CD4-positive, CD25-positive, alpha-beta regulatory T cell (primary cell): ENCODE measurements around the gene STX18. TPM values are rescaled to one million over a fixed set of nuclear protein-coding genes. Genes with fewer than 3 reads are reported as not detected.

Source experiments
- ATAC-seq, 2 donors: fragments of 150-1000 bp; cut with Tn5 transposase; one replicate each; pipeline ENCODE4 v1.10.0; 2021; ENCODE audit warnings: low read depth in 2 of 2, moderate number of reproducible peaks in 2 of 2, moderate library complexity in 1 of 2
- DNase-seq, 3 donors: peaks; one replicate each; pipeline versions ENCODE4 v3.0.0 to v3.0.0-alpha.2; 2012 to 2022; ENCODE audit warnings: mixed read lengths in 1 of 3
- H3K27ac ChIP-seq: one replicate; pipeline ENCODE4 v1.7.0; 2013; ENCODE audit warnings: mild to moderate bottlenecking, low read length; ENCODE audit not compliant: insufficient read depth, poor library complexity, severe bottlenecking
- H3K27me3 ChIP-seq: one replicate; pipeline ENCODE4 v1.7.0; 2013; ENCODE audit warnings: low read length; ENCODE audit not compliant: control insufficient read depth, insufficient read depth
- H3K36me3 ChIP-seq: one replicate; pipeline ENCODE4 v1.7.0; 2013; ENCODE audit warnings: mild to moderate bottlenecking, low read length, moderate library complexity; ENCODE audit not compliant: control insufficient read depth, insufficient read depth
- H3K4me1 ChIP-seq: 2 replicates; pipeline ENCODE4 v1.7.0; 2013; ENCODE audit warnings: mild to moderate bottlenecking, low read length; ENCODE audit not compliant: insufficient read depth, control insufficient read depth, poor library complexity, severe bottlenecking
- H3K4me3 ChIP-seq: one replicate; pipeline ENCODE4 v1.7.0; 2013; ENCODE audit warnings: low read depth, mild to moderate bottlenecking, low read length, moderate library complexity
- H3K9me3 ChIP-seq, 2 experiments: 1 replicate in 1 of 2; 2 replicates in 1 of 2; pipeline ENCODE4 v1.7.0; 2013; ENCODE audit warnings: low read length in 2 of 2, mild to moderate bottlenecking in 1 of 2, moderate library complexity in 1 of 2; ENCODE audit not compliant: control insufficient read depth in 2 of 2
- H3K27ac Mint-ChIP-seq, 3 donors: one replicate each; pipeline ENCODE4 v1.8.0; 2020 to 2022; ENCODE audit warnings: mild to moderate bottlenecking in 3 of 3, mixed read lengths in 3 of 3, moderate library complexity in 2 of 3
- H3K27me3 Mint-ChIP-seq: one replicate; pipeline ENCODE4 v1.8.0; 2022; ENCODE audit warnings: mild to moderate bottlenecking, mixed read lengths
- H3K36me3 Mint-ChIP-seq: one replicate; pipeline ENCODE4 v1.8.0; 2020; ENCODE audit warnings: mixed read lengths
- H3K4me1 Mint-ChIP-seq, 4 donors: one replicate each; pipeline ENCODE4 v1.8.0; 2020 to 2022; ENCODE audit warnings: mixed read lengths in 4 of 4, mild to moderate bottlenecking in 1 of 4
- H3K4me3 Mint-ChIP-seq, 4 donors: one replicate each; pipeline ENCODE4 v1.8.0; 2020 to 2022; ENCODE audit warnings: mild to moderate bottlenecking in 4 of 4, mixed read lengths in 4 of 4, moderate library complexity in 3 of 4
- H3K9me3 Mint-ChIP-seq, 7 donors: one replicate each; pipeline ENCODE4 v1.8.0; 2020 to 2022; ENCODE audit warnings: mixed read lengths in 7 of 7, mild to moderate bottlenecking in 3 of 7, moderate library complexity in 2 of 7
- polyA plus RNA-seq, 4 donors: library from polyadenylated mRNA; unstranded; fragments of 300-500 nt; fragmentation: Illumina TruSeq; gene quantifications; one replicate each; pipeline ENCODE4 v1.2.3, GENCODE V29; 2021
- total RNA-seq: library from RNA; stranded (reverse); gene quantifications from one replicate; pipeline ENCODE4 v1.2.3, GENCODE V29; 2022

STX18 gene
- total and polyA plus RNA-seq, 5 donors from 2014 or later: 15.9 to 27.2 (median 23.6) TPM

GRCh38 chr4:4409416-4410115, 132.3 kb downstream of the STX18 start:
- no peaks in the 10 kb centered on the region for H3K4me1 Mint-ChIP-seq
- no peak overlapping the region for H3K27ac ChIP-seq
- ATAC-seq (no peak), DNase-seq (no peak)
- H3K4me3 ChIP-seq: no peak overlapping the region
- no peaks in the 10 kb centered on the region for H3K4me1 ChIP-seq
- H3K27me3 Mint-ChIP-seq: peaks cover 7% of the 10 kb centered on the region
- no peaks in the 10 kb centered on the region for H3K27me3 ChIP-seq
- H3K36me3 ChIP-seq: no peaks in the 10 kb centered on the region
- peaks cover 0 to under 1% (median 0%) of the 10 kb centered on the region in 7 donors for H3K9me3 Mint-ChIP-seq
- no peaks in the 10 kb centered on the region for H3K36me3 Mint-ChIP-seq
- H3K4me3 Mint-ChIP-seq: no peak overlapping the region
- H3K27ac Mint-ChIP-seq: no peak overlapping the region
- no peaks in the 10 kb centered on the region for H3K9me3 ChIP-seq

- H3K36me3 Mint-ChIP-seq: no peaks in the 10 kb centered on the region
- no peaks in the 10 kb centered on the region for H3K36me3 ChIP-seq
- ATAC-seq (no peak), DNase-seq (no peak)
- H3K4me1 ChIP-seq: no peaks in the 10 kb centered on the region
- H3K27me3 ChIP-seq: no peaks in the 10 kb centered on the region
- H3K4me3 Mint-ChIP-seq: no peak overlapping the region
- no peaks in the 10 kb centered on the region for H3K9me3 Mint-ChIP-seq
- H3K27me3 Mint-ChIP-seq: peaks cover 8% of the 10 kb centered on the region
- no peak overlapping the region for H3K27ac Mint-ChIP-seq
- H3K4me3 ChIP-seq: no peak overlapping the region
- no peaks in the 10 kb centered on the region for H3K4me1 Mint-ChIP-seq
- no peak overlapping the region for H3K27ac ChIP-seq
- no peaks in the 10 kb centered on the region for H3K9me3 ChIP-seq
Measured at GRCh38 chr4:4408576-4409335, 133.1 kb downstream of the STX18 start.

- no peaks in the 10 kb centered on the region for H3K4me1 Mint-ChIP-seq
- no peak overlapping the region for H3K4me3 Mint-ChIP-seq
- no peak overlapping the region for H3K27ac Mint-ChIP-seq
Measured at GRCh38 chr4:4408132-4408523, 133.7 kb downstream of the STX18 start.

DNA sequence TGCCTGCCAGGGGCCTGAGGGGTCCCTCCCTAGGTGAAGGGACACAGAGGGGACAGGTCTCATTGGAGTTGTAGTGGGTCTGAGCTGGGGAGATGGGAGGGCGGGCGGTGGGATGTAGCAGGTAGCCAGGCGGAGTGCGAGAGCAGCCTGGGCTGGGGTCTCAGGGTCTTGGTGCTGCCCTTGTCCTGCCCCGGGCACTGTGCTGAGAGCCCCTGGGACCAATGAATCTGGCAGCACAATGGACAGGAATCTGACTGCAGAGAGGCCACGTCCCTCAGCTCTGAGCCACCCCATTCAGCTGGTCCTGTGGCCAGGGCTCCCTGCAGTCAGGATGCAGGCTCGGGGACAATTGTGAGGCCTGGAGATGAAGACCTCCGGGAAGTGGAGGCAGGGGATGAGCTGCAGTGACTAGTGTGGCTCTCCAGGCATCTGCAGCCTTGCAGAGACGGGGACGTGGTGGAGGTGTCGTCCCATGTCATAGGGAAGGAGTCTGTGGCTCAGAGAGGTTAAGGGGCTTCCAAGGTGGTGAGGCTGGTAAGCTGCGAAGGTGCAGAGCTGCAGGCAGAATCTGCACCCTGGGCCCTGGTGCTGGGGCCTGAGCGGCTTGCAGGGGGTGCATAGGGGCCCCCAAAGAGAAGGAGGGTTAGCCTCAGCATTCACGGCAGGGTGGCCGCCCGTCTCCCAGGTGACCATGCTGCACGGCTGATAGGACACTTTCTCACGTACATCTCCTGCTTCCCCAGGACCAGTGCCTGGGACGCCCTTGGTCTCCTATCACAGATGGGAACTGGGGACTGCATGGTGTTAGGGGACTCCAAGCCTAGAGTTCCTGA, 134.3 kb downstream of the STX18 start:
- Histone ChIP-seq H3K36me3 (no peaks in the 10 kb centered on the region), H3K9me3 (no peaks in the 10 kb centered on the region), H3K27ac (no peak overlapping the region), H3K27me3 (no peaks in the 10 kb centered on the region), H3K4me3 (no peak overlapping the region), H3K4me1 (no peaks in the 10 kb centered on the region)
- H3K36me3 Mint-ChIP-seq: no peaks in the 10 kb centered on the region
- no peaks in the 10 kb centered on the region for H3K4me1 Mint-ChIP-seq
- H3K27me3 Mint-ChIP-seq: peaks cover 8% of the 10 kb centered on the region
- no peaks in the 10 kb centered on the region for H3K9me3 Mint-ChIP-seq
- no peak overlapping the region for H3K27ac Mint-ChIP-seq
- ATAC-seq: peak in 1 of 2 donors; percentile 6
- no peak for DNase-seq
- H3K4me3 Mint-ChIP-seq: no peak overlapping the region

More at GRCh38 chr4:4408132-4408523, 133.7 kb downstream of the STX18 start:
- no peak for ATAC-seq
- H3K36me3 Mint-ChIP-seq: no peaks in the 10 kb centered on the region
- Histone ChIP-seq H3K4me3 (no peak overlapping the region), H3K36me3 (no peaks in the 10 kb centered on the region), H3K4me1 (no peaks in the 10 kb centered on the region), H3K27ac (no peak overlapping the region), H3K27me3 (no peaks in the 10 kb centered on the region), H3K9me3 (no peaks in the 10 kb centered on the region)
- H3K9me3 Mint-ChIP-seq: no peaks in the 10 kb centered on the region
- DNase-seq: no peak
- H3K27me3 Mint-ChIP-seq: peaks cover 8% of the 10 kb centered on the region

DNA sequence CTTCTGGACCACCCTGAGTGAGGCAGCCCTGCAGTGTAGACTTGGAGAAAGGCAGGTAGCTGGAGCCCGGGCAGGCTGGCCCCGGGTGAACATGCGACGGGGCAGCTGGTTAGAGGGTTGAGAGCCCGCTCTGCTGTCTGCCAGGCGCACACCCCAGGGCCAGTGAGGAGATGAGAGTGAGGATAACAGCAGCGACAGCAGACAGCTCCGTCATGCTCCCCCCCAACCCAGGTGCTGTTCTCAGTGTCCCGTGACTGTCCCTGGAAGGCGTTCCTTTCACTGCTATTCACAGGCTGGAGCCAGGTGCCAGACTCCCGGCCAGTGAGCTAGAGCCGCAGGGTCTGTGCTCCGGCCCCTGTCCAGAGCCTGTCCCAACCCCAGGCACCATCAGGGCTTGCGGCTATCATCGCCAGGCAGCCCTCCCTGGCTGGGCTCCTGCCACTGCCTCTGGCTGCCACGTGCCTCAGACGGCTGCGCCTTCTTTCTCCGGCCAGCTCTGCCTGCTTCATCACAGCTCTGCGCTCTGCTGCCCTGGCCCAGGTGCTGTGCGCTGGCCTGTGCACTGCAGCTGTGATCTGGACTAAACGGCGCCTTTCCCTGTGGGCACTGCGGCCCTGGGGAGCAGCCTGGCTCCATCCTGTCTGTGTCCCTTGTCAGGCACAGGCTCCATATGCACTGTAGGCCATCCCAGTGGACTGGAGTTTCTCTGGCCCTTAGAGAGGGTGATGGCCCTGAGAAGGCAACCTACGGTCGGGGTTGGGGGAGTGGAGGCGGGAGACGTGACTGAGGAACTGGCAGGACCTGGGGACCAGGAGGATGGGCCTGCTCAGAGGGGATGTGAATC, 135.2 kb downstream of the STX18 start:
- H3K9me3 ChIP-seq: no peaks in the 10 kb centered on the region
- ATAC-seq (no peak), DNase-seq (no peak)
- H3K27ac ChIP-seq: no peak overlapping the region
- H3K4me1 ChIP-seq: no peaks in the 10 kb centered on the region
- Mint-ChIP-seq H3K4me1 (no peaks in the 10 kb centered on the region), H3K36me3 (no peaks in the 10 kb centered on the region), H3K9me3 (no peaks in the 10 kb centered on the region), H3K27me3 (peaks cover 8% of the 10 kb centered on the region), H3K27ac (no peak overlapping the region), H3K4me3 (no peak overlapping the region)
- H3K4me3 ChIP-seq: no peak overlapping the region
- no peaks in the 10 kb centered on the region for H3K36me3 ChIP-seq
- no peaks in the 10 kb centered on the region for H3K27me3 ChIP-seq

GRCh38 chr4:4405358-4405962, 136.4 kb downstream of the STX18 start:
- Mint-ChIP-seq H3K27ac (no peak overlapping the region), H3K4me3 (no peak overlapping the region), H3K27me3 (peaks cover 8% of the 10 kb centered on the region), H3K9me3 (no peaks in the 10 kb centered on the region), H3K36me3 (no peaks in the 10 kb centered on the region), H3K4me1 (no peaks in the 10 kb centered on the region)
- ATAC-seq: no peak
- no peaks in the 10 kb centered on the region for H3K9me3 ChIP-seq
- no peaks in the 10 kb centered on the region for H3K4me1 ChIP-seq
- peaks cover 2% of the 10 kb centered on the region for H3K27me3 ChIP-seq
- no peak overlapping the region for H3K27ac ChIP-seq
- no peak overlapping the region for H3K4me3 ChIP-seq
- no peaks in the 10 kb centered on the region for H3K36me3 ChIP-seq
- no peak for DNase-seq

GRCh38 chr4:4402966-4403365, 138.9 kb downstream of the STX18 start:
- H3K27me3 Mint-ChIP-seq: peaks cover 8% of the 10 kb centered on the region
- ATAC-seq (no peak), DNase-seq (no peak)
- Histone ChIP-seq H3K27ac (no peak overlapping the region), H3K4me1 (no peaks in the 10 kb centered on the region), H3K27me3 (peaks cover 2% of the 10 kb centered on the region), H3K4me3 (no peak overlapping the region), H3K36me3 (no peaks in the 10 kb centered on the region), H3K9me3 (no peaks in the 10 kb centered on the region)
- peaks cover 0 to 3% (median 0%) of the 10 kb centered on the region in 7 donors for H3K9me3 Mint-ChIP-seq
- H3K36me3 Mint-ChIP-seq: no peaks in the 10 kb centered on the region
- no peaks in the 10 kb centered on the region for H3K4me1 Mint-ChIP-seq
- no peak overlapping the region for H3K4me3 Mint-ChIP-seq
- no peak overlapping the region for H3K27ac Mint-ChIP-seq
